ENCODE measurements around the gene C1orf53.

DNA sequence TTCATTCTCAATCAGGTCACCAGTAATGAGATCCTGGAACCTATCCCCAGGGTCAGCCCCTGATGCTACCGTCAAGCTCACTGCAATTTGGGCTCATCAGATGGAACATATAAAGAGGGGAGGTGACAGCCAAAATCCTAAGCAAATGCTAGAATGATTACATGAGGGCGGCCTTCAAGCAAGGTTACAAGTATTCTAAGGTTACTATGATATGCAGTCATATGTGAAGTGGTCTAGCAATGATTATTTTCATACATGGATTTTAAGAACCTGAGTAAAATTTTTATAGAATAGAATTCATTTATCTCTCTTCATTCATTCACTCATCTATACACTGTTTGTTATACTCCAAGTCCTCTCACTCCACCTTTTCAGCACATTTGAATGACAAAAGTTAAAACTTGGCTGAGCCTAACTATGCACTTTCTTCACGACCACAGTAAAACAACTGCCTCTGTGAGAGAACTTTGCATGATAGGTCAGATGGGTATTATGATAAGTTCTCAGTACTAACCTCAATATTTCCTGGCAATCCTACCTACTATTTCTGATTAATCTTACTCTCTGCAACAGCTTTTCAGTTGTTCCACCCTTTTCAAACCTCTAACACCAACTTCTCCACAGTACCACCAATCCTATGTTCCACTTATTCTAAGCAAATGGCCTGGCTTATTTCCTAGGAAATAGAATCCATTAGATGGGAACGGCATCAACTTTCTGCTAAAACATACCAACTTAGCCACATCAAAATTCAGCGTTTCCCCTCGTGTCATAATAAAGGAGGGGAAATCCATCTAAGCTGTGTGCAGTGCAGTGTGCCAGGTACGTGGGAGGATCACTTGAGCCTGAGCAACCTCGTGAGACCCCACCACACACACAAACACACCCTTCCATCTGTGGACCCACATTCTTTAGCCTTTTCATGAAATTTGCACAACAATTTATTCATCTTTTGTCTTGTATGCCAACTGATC, 46.8 kb downstream of the C1orf53 start:
- TF ChIP-seq CBX5 (IDR thresholded peaks at IDR 0.05; ENCODE audit: low read depth, low read length) (no peak), PHF8 (conservative IDR thresholded peaks at IDR 0.05; ENCODE audit: low read depth, low read length) (no peak), NRF1 (IDR thresholded peaks at IDR 0.05; ENCODE audit: low read depth, low read length) (no peak), EZH2 (IDR thresholded peaks at IDR 0.05; ENCODE audit: low read depth, low read length, severe bottlenecking) (no peak), CEBPB (IDR thresholded peaks at IDR 0.05; ENCODE audit: low read depth, low read length) (no peak)
- TF ChIP-seq, protein P1, sequence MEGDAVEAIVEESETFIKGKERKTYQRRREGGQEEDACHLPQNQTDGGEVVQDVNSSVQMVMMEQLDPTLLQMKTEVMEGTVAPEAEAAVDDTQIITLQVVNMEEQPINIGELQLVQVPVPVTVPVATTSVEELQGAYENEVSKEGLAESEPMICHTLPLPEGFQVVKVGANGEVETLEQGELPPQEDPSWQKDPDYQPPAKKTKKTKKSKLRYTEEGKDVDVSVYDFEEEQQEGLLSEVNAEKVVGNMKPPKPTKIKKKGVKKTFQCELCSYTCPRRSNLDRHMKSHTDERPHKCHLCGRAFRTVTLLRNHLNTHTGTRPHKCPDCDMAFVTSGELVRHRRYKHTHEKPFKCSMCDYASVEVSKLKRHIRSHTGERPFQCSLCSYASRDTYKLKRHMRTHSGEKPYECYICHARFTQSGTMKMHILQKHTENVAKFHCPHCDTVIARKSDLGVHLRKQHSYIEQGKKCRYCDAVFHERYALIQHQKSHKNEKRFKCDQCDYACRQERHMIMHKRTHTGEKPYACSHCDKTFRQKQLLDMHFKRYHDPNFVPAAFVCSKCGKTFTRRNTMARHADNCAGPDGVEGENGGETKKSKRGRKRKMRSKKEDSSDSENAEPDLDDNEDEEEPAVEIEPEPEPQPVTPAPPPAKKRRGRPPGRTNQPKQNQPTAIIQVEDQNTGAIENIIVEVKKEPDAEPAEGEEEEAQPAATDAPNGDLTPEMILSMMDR (IDR thresholded peaks at IDR 0.05; ENCODE audit: control extremely low read depth in 1 of 3, insufficient read depth in 1 of 3, low read depth in 1 of 3, low read length in 3 of 3), result no peak
